Left forelimb (tissue), 1 donor: ENCODE measurements around the gene IP6K3.

Experiments
- DNase-seq: peaks from one replicate; pipeline ENCODE4 v3.0.0-alpha.2; 2018; ENCODE audit warnings: low spot score

IP6K3 gene

GRCh38 chr6:33740204-33740608 lies 6.5 kb downstream of the IP6K3 start:
- no peak for DNase-seq

DNA sequence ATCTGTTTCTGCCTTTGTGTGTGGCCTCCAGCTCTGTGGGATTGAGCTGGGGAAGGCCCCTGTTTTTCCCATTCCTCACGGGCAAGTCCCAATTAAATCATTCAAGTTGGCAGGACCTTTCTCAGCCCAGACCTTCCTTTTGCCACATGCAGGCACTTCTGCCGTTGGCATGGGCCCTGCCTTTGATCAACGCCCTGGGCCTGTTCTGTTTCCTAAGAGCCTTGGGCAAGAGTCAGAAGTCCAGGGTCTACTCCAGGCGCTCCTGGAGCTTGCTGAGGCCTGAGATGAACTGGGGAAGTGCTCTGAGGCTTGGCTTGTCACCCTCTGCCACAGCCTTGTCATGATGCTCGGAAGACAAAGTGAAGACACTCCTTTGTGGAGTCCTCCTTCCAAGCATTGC lies 7.1 kb downstream of the IP6K3 start:
- DNase-seq: no peak

DNA sequence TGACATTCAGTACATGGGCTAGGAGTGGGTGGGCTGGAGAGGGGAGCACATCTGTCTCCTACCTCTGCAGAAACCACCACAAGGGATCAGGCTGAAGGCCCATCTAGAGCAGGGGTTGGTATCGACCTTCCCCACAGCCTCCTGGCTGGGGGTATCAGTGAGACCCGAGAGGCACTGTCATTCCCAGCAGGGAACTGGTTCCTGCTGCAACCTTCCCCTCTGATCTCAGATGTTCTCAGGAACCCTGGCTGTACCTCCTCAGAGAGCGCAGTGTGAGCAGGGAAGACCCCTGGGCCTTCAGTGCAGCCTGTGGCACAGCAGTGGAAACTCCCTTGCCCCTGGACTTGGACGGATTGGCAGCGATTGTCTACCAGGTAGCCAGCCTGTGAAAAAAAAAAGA lies 7.8 kb downstream of the IP6K3 start:
- DNase-seq: no peak

DNA sequence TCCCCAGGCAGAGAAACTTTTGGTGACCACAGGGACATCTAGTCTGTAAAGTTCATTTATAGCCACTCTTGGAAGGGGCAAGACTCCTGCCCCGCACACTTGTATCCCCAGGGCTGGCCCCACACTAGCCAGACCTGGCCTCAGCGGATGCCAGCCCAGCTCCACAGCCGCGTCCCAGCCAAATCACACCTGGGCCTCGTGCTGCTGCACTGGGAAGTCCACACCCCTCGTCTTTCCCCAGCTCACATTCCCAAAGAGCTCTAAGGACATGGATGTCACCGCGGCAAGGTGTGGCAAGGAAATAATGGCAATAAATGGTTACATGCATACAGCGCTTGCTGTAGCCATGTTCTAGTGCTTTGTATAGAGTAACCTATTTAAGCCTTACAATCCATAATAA lies 8.6 kb downstream of the IP6K3 start:
- no peak for DNase-seq

GRCh38 chr6:33737267-33738026 lies 9.3 kb downstream of the IP6K3 start:
- no peak for DNase-seq

- no peak for DNase-seq
Measured at GRCh38 chr6:33735216-33735615, 11.5 kb downstream of the IP6K3 start.

DNA sequence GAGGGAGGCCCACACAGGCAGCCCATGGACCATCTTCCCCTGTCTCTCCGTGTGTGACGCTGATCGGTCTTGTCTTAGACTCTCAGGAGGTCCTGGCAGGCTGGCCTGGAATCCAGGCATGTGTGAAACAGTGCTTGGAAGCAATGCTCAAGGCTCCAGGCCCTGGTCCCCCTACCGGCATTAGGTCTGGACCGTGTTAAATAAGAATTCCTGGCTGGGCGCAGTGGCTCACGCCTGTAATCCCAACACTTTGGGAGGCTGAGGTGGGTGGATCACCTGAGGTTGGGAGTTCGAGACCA lies 13.0 kb downstream of the IP6K3 start:
- DNase-seq: no peak

DNA sequence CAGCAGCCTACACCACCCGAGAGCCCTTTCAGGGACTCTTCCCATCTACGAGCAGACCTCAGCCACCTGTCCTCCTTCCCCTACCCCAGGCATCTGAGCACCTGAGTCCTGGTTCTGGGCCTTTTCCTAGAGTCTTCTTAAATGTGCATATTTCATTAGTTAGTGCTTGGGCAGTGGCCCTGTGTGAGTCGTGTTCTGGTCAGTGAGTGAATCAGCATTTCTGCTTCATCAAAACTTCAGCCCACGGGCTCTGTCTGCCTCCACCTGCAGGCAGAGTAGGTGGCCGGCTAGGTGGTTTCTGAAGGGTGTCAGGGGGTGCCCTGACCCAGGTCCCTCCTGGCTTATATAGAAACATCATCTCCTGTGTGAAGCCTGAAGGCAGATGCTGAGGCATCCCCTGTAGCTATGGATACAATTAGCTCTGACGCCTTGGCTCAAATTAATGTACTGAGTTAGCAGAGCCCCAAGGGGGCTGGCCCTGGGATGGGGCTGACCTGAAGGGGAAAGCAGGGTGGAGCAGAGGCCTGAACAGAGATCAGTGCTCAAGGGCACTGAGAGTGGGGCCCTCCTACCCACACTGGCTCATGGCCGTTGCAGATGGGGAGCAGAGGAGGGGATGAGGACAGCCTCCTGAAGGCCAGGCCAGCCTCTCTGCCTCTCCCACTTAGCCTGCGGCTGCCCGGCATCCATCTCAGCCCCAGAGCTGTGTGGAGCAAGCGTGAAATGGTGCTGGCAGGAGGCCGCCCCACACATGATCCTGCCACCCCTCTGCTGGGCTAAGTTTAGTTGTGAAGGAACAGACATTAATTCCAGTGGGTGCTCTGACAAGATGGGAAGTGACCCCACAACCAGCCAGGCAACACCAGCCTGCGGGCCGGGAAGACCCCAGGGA lies 13.6 kb downstream of the IP6K3 start:
- DNase-seq: no peak

DNA sequence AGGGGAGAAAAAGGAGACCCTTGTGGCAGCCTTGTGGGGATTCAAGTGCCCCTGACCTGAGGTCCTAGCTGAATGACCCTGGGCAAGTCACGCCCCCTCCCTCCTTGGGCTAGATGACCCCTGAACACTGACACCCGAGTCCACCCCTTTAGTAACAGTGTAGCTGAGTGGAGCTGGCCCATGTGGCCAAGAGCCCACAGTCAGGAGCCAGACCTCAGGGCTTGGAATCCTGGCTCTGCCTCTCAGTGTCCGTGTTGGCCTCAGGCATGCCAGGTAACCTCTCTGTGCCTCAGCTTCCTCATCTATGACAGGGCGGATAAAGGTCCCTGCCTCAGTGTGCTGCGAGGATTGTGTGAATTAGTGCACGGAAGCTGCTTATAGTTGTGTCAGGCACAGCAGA lies 14.3 kb downstream of the IP6K3 start:
- no peak for DNase-seq

GRCh38 chr6:33731751-33732282 lies 14.9 kb downstream of the IP6K3 start:
- no peak for DNase-seq

GRCh38 chr6:33731035-33731434 lies 15.7 kb downstream of the IP6K3 start:
- no peak for DNase-seq

- no peak for DNase-seq
Measured at GRCh38 chr6:33730611-33731010, 16.1 kb downstream of the IP6K3 start.

DNA sequence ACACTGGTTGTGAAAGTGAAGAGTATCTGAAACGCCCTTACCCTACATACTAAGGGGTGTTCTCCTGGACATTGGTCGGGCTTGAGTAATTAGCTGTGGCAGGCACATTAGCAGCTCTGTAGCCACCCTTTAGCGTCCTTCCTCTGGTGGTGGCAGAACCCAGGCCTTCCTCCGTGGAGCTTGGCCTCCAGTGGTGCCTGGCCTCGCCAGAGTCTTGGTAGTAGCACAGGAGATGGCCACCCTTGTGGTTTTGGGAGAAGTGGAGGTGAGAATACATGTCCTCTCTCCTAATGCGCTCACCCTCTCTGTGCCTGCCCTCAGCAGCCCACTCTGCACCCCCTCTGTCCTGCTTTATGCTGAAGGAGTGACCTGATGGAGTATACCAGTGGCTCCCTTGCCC lies 17.6 kb downstream of the IP6K3 start:
- DNase-seq: no peak

DNA sequence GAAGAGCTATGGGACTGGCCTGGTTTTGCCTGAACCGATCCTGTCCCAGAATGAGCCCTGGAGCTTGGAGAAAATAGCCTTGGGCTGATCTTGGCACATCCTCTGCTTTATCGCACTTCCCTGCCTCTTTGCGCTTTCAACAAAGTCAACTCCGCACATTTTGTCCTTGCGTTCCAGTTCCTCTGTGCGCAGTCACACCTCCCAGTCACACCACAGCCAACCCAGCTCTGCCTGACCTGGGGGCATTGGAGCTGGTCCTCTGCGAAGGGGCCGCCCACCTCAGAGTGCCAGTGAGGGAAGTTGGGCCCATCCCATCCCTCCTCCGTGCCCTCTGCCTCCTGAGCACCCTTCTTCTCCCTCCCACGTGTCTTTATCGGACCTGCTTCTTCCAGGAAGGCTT lies 18.3 kb downstream of the IP6K3 start:
- DNase-seq: no peak

DNA sequence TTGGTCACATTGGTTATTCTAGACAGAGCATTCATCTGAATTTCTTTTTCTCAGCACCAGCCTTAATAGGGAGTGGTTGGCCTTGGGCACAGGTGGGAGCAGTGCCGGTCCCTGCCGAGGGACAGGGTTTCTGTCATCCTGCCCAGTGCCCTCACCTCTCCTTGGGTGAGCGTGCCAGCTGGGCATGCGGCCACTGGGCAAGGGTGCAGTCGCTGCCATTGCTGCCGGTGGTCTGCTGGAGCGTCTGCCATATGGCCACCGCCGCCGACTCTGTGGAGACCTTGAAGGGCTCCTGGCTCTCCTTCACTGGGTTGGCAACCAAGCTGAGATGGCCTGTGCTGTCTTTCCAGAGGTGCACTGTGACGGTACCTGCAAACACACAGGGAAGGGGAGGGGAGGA lies 18.8 kb downstream of the IP6K3 start:
- no peak for DNase-seq

GRCh38 chr6:33727126-33727525 lies 19.6 kb downstream of the IP6K3 start:
- no peak for DNase-seq

DNA sequence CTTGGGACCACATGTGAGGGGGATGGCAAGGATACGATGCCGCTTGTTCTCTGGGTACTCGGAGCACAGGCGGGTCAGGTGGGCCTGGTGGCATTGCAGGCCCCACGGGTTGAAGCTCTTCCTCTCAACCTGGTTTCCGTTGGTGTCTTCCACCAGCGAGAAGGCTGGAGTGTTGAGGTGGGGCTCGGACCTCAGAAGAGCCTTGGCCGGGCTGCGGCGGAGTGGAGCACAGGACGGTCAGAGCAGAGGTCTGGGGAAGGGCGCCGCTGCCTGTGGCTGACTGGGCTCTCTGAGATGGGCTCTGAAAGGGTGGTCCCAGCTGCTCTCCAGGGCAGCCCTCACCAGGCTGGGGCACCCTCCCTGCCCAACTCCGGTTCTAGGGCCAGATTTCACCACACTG lies 20.0 kb downstream of the IP6K3 start:
- no peak for DNase-seq

- no peak for DNase-seq
Measured at GRCh38 chr6:33725891-33726673, 20.6 kb downstream of the IP6K3 start.

DNA sequence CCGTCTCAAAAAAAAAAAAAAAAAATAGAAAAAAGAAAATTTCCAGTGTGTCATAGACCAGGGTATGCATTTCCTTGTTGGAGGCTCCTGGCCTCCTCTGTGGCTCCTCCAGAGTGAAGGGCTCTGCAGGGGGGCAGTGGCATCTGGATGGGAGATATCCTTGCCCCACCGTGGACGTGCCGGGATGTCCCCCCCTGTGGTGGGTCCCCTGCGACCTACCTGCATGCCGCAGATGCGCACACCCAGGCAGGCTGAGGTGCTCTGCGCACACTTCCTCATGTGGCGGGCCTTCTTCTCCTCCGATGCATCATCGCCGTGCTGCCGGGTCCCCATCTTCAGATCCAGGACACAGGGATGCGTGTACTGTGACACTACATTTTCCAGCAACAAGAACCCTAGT lies 21.5 kb downstream of the IP6K3 start:
- DNase-seq: no peak

DNA sequence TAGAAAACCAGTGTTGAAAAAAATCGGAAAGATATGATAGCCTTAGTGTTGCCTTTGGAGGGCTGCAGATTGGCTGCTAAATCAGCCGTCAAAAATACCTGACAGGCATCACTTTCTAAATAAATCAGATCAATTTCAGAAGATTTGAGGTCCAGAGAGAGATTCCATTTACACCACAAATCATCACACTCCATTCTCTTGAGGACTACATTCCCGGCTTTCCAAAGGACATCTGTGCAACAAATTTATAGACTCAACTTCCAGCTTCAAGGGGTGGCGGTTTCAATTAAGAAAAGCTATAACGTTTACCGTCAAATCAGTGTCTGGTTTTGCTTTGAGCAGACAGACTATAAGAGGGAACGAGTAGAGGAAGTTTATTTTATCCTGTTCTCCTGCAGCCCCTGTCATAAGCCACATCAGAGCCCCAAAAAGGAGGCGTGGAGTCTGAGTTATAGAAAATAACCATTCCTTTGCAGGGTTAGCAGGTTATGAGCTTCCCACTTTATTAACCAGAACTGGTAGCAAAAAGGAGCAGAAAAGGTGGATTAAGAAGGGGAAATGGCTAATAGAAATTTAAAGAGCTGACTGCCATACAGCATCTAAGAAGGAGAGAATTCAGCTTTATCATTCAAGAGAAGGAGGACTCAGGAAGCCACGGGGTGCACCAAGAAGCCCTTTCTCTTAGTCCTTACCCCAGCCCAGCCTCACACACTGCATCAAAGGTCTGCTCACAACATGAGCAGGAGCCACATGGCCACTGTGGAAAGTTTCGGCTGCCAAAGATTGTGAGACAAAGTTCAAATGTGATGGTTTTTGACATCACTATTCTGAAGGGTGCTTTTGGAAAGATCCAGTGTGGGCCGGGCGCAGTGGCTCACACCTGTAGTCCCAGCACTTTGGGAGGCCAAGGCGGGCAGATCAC lies 22.3 kb downstream of the IP6K3 start:
- DNase-seq: no peak

DNA sequence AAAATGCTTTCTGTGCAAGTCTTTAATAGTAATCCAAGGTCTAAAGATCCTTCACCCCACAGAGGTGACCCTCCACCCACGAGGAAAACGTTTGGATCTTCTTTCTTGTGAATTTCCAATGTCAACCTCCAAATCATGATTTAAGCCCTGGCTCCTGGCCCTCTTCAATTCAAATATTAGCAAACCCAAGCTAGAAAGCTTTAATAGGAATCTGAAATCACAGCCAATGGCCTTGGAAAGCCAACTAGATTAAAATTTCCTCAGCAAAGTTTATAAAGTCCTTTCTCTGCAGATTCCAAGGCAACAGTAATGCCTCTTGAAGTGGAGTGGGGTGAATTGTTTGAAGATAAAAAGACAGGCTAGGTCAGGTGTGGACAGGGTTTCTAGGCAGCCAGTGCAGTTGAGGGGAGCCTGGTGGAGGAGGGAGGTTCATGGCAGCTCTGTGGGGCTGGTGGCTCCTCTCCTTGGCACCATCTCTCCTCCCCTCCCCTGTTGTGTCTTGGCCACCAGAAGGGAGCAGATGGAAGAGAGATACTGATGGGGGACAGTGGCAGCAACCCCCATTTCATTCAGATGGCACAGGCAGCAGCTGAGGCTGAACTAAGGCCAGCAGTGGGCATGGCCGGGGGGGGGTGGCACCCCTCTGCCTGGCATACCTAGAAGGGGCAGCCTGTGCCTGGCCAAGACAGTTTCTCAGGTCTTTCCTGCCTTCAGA lies 23.2 kb downstream of the IP6K3 start:
- no peak for DNase-seq
